GM19025 (cell line): ENCODE results near the gene ABHD14A.
"Not testable (repeated sequence)": the region's sequence is repeated elsewhere in the genome, so short reads cannot be mapped to it uniquely, and the experiment has no call there.

Experiments used
- ATAC-seq: cut with Tn5 transposase; IDR thresholded peaks from one replicate; pipeline ENCODE4 v1.9.1; 2021; ENCODE audit warnings: mild to moderate bottlenecking, low read depth, moderate library complexity; ENCODE audit not compliant: unreplicated experiment

ABHD14A gene

DNA sequence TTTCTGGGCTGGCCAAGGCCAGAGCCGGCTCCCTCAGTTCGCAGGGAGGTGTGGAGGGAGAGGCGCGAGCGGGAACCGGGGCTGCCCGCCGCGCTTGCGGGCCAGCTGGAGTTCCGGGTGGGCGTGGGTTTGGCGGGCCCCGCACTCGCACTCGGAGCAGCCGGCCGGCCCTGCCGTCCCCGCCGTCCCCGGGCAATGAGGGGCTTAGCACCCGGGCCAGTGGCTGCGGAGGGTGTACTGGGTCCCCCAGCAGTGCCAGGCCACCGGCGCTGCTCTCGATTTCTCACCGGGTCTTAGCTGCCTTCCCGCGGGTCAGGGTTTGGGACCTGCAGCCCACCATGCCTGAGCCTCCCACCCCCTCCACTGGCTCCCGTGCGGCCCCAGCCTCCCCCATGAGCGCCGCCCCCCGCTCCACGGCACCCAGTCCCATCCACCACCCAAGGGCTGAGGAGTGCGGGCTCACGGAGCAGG lies 15.7 kb downstream of the ABHD14A start:
- ATAC-seq, result not testable (repeated sequence)

GRCh38 chr3:51992017-51992682 lies 17.3 kb downstream of the ABHD14A start:
- ATAC-seq, result no peak

DNA sequence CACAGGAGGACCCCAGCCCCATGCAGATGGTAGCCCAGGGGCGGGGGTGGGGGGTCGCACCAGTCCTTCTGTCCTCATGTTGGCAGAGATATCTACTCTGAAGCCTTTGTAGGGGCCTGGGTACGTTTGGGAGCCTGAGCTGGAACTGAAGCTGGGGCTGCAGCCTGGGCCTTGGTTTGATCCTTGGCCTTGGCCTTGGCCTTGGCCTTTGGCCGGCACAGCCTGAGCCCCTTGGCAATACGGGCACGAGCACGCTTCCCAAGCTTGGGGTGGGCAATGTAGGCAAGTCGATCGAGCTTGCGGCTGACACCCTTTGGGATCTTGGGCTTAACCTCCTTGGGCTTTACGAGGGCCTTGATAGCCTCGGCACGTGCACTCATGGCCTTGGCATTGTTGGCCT lies 18.8 kb downstream of the ABHD14A start:
- not testable (repeated sequence) for ATAC-seq

GRCh38 chr3:51994530-51994929 lies 19.7 kb downstream of the ABHD14A start:
- no peak for ATAC-seq

GRCh38 chr3:51995346-51996163 lies 20.7 kb downstream of the ABHD14A start, which contains the start of gene RPL29:
Gene RPL29, minus strand, starts transcription at chr3:51995895. Its CDS starts 434 bp downstream, at chr3:51995461.
- ATAC-seq, result peak; percentile 90

GRCh38 chr3:51997172-51997571 lies 22.3 kb downstream of the ABHD14A start:
- ATAC-seq, result no peak

GRCh38 chr3:51997935-51998596 lies 23.2 kb downstream of the ABHD14A start:
- ATAC-seq, result no peak

GRCh38 chr3:51998774-51999173 lies 23.9 kb downstream of the ABHD14A start:
- ATAC-seq, result no peak

DNA sequence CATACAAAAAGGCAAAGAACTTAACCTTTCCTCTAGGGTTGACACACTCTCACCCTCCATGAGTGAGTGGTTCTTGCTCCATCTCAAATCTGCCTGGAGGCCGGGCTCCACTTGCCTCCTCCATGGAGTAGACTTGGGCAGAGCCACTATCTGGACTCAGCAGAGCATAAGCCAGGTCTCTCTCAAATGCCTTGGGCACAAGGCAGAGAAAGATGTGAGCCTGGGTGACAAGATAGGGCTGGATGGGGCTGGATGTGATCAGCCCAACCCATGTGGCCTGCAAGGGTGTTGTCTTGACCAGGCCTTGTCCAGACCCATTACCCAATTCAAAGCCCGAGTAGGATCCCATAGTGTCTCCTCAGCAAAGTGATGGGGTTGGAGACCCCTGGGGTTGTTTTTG lies 25.0 kb downstream of the ABHD14A start:
- ATAC-seq, result no peak

GRCh38 chr3:52001443-52001974 lies 26.6 kb downstream of the ABHD14A start:
- peak; percentile 76 for ATAC-seq

DNA sequence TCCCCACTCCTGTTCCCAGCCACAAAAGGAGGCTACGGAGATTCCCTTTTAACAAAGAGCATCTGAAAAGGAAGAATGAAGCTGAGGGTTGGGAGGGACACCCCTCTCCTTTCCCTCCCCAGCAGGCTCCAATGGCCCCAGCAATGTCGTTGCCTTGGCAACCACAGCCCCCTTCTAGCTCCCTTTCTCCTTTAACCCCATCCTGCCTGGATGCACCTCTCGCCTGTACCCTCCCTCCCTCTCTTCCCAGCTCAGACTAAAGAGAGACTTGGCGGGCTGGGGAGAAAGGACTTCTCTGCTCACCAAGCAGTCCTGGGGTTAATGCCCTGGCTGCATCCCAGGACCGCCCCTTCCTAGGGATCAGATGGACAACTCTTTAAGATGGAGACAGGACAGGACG lies 27.9 kb downstream of the ABHD14A start:
- no peak for ATAC-seq

GRCh38 chr3:52004163-52004787 lies 29.4 kb downstream of the ABHD14A start:
- no peak for ATAC-seq

DNA sequence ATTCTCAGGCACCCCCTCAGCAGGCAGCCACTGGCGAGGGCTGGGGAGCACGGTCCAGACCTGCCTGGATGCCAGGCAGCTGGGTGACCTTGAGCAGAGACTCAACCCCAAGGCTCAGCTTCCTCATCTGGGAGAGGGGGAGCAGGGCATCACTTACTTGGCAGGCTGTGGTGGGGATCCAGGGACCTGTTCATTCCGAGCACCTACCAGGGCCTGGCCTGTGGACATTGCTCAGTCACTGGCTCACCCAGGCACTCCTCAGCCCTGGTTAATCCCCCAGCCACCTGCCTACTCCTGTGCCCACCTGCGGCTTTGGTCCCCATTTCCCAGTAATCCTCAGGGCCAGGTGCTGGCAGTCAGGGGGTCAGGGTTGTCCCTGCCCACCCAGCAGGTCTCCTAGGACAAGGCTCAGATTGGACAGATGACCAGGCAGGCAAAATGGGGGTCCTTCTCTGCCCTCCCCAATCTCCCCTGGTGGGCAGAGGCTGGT lies 30.1 kb downstream of the ABHD14A start:
- no peak for ATAC-seq

GRCh38 chr3:52005571-52005986 lies 30.7 kb downstream of the ABHD14A start:
- ATAC-seq, result no peak

DNA sequence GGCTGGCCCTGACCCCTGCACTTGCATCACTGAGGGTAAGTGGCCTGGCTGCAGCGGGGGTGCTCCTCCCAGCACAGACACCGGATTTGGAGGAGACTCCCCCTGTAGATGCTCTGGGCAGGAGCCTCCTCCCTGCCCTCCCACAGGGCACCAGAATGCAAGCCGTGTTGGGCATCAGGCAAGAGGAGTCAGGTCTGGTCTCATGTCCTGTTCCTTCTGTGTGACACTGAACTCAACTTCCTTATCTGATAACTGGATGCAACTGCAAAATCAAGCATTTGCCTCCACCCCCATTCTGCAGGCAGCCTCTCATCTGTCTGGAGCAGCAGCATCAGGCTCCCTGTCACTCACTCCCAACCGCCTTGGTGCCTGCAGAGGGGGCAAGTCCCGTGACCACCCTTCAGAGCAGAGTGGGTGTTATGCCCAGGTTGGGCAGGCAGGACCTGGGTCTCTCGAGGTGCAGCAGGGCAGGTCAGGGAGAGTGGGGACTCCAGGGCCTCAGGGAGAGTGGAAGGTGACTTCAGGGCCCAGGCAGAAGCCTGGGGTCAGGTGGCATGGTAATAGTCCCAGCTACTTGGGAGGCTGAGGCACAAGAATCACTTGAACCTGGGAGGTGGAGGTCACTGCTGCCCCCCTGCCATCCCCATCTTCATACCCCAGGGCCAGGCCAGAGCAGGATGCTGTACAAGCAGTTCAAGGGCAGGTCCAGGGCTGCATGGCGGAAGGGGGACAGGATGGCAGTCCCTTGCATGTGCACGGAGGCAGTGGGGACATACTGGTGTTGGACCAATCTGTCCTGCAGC lies 31.4 kb downstream of the ABHD14A start:
- no peak for ATAC-seq

DNA sequence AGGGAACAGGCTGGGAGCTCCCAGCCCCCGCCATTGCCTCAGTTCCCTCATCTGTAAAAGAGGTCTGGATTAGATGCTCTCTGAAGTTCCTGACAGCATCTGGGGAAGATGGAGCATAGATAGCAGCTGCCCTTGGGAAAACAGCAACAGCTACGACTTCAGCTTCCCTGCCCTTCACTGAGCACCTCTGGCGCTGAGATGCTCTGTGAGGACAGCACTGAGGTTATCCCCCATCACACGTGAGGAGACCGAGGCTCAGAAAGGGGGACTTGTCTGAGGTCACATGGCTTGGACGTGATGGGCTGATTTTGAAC lies 31.9 kb downstream of the ABHD14A start:
- no peak for ATAC-seq

- ATAC-seq, result no peak
Observed at GRCh38 chr3:52007291-52007690, 32.4 kb downstream of the ABHD14A start.

DNA sequence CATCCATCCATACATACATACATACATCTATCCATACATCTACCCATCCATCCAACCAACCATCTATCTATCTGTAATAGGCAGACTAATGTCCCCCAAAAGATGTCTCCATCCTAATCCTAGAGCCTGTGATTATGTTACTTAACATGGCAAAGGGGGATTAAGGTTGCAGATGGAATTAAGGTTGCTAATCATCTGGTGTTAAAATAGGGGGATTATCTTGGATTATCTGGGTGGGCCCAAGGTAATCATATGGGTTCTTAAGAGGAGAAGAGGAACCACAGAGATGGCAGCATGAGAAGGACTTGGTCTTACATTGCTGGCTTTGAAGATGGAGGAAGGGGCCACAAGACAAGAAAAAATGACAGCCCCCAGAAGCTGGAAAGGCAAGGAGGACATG lies 35.6 kb downstream of the ABHD14A start:
- no peak for ATAC-seq

GRCh38 chr3:52012699-52013098 lies 37.8 kb downstream of the ABHD14A start:
- no peak for ATAC-seq
